HG03558 (cell line): ENCODE results near the gene TPRG1L.
"Not testable (repeated sequence)": the region's sequence is repeated elsewhere in the genome, so short reads cannot be mapped to it uniquely, and the experiment has no call there.

Source experiments
- ATAC-seq: cut with Tn5 transposase; IDR thresholded peaks from one replicate; pipeline ENCODE4 v1.9.1; 2021; ENCODE audit warnings: moderate number of reproducible peaks; ENCODE audit not compliant: unreplicated experiment; ENCODE audit errors: extremely low read depth

The TPRG1L gene

DNA sequence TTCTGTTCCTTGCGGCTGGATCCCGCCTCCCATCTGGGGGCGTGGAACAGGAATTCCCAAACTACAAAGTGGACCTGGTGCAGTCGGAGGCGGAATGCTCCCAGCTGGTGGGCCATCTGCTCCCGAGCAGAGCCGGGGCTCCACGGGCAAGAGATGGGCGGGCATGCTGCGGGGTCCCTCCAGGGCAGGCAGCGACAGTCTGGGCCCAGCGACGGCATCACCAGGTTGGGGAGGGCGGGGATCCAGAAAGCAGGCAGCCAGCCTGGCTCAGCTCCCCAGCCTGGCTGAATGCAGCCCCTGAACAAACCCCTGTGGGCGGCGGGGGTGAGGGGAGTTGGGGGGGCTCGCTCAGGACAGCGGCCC is 17.1 kb upstream of the TPRG1L start:
- ATAC-seq: no peak

DNA sequence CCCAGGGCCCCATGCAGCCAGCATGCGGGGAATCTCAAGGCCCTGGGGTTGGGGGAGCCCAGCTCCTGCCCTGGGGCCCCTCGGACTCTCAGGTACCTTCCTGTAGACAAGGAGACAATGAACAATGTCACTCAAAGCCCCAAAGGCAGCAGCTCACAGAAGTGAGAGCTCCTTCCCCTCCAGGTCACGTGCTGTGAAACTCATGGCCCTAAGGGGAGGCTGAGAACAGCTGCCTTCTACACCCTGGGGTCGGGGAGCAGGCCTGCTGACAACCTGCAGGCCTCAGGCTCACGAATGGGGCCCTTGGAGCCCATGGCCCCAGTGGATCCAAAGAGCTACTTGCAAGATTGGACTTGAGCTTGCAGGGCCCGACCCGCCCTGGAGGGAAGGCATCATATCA is 16.7 kb upstream of the TPRG1L start:
- no peak for ATAC-seq

DNA sequence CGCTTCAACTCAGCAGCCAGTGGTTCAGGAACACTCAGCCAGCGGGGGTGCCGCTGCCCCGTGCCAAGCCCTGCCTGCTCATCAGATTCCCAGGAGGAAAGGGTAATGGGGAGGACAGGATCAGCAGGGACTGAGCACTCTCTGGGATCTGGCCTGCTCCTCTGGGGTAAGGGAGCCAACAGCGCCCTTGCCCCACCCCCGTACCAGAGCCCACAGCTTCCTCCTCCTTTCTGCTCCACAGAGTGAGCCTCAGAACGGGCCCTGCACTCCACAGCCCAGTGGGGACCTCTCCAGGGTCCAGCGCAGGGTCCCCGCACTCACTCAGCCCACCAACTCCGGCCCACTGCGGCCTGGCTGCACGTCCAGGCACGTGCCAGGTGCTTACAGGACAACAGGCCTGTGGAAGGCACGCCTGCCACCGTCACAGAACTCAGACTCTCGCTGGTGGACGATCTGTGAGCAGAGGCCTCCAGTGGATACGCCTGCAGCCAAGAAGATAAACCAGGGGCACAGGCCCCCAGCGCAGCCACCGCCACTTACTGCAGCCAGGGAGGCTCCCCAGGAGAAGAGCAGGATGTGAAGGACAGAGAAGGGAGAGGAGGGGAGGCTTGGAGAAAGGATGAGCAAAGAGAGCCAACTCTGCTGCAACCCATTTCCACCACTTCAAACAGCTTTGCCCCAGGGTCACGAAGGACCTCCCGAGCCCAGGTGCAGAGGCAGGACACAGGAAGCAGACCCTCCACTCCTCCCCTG is 15.6 kb upstream of the TPRG1L start:
- ATAC-seq: no peak

DNA sequence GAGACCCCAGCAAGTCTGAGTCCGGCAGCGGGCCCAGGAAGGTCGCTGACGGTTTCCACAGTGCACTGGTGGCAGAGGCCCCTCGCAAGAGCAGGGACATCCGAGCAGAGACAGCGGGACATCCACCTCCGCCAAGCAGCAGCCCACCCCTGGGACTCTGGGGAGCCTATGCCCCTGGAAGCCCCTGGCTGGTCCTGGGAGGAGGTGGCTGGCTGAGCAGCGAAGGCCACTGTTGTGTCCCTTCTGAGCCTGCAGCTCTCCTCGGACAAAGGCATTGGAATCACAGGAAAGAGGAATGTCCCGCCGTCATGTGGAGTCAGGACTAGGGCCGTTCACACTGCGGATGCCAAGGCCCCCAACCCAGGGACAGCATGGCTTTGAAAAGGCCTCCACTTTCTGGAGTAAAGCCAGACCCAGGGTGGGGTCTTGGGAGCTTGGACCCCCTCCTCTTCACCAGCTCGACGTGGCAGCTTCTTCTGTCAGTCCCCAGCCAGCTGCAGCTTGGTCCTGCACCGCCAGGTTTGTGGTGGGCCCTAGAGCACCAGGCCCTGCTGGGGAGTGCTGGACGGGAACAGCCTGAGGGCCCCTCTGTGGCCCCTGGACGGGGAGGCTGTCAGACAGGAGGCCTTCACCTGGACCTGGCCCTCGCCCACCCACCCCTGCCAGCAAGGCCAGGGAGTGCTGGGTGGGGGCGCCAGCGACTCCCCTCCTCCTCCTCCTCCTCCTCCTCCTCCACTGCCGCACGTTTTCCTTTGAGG is 14.9 kb upstream of the TPRG1L start:
- no peak for ATAC-seq

DNA sequence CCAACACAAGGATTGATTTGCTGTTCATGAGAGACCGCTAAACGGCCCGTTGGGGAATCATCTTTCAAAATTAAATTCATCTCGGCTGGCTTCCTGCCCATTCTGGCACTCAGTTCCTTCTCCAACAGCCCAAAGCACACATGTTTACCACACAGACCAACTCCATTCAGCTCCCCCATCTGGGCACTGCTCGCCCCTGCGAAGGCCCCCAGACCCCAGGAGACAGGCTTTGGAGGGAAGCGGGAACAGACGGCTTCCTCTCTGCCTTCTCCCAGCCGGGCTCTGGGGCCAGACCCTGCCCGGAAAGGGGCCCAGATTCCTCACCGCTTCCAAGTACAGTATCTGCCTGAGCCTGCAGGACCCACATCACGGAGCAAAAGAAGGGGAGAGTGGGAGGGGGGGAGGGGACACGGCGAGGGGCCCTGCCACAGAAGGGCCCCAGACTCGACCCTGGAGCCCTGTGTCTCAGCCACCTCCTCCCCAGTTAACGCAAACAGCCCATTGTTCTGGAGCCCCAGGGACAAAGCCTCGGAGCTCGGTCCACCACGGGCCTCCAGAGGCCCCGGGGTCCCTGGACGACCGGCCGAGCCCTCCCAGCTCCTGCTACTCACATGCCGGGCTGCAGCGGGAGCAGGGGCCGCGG is 14.2 kb upstream of the TPRG1L start:
- ATAC-seq: no peak

DNA sequence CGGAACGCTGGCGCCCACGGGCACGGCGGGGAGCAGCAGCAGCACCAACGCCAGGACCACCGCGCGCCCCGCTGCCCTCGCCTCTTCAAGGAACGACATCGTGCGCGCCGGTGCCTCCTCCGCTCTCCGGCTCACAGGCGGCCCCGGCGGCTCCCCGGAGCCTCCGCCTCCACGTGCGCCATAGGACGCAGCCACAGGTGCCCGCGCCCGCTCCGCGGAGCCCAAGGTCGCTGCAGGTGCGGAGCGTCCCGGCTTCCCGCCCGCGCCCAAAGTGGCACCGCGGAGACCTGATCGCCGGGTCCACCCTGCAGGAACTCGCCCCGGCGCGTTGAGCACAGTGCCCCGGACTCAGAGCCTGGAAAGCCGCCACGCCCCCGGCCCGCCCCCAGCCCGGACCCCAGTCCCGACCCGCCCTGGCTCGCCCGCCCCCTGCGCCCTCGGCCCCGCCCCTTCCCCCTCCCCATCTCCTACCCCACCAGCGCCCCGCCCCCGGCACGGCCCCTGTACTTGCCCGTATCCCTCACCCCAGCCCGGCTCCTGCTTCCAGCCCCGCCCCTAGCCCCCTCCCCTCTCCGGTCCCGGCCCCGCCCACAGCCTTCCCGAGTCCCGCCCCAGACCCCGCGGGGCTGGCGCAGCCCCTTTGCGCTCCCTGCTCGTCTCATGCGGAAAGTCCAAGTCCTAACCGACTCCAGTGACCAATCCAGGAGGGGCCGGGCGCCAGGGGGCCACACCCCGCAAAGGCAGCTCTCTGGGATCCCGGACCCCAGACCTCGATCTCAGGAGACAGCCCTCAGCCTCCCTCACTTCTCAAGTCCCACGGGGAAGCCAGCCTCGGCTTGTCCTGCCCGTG is 13.4 kb upstream of the TPRG1L start, which contains the start of gene MEGF6:
MEGF6 (minus strand) TSS at position 339 of the 850 bp plus-strand sequence; CDS start at position 99, 240 bp downstream.
- ATAC-seq: no peak

DNA sequence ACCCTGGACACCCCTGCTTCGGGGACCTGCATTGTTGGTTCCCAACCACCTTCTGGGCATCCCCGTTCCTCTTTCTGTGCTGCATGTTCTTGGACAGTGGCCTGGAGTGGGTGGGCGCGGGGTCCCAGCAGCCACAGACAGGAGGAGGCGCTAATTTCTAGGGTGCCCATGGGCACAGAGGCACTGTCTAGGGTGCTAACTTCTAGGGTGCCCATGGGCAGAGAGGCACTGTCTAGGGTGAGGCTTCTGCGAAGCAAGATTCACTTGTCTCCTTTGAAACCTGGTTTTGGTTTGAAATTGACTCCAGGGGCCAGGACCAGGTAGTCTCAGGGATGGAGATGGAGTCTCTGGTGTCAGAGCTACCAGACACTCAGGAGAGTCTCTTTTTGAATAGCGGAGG is 12.7 kb upstream of the TPRG1L start:
- no peak for ATAC-seq

DNA sequence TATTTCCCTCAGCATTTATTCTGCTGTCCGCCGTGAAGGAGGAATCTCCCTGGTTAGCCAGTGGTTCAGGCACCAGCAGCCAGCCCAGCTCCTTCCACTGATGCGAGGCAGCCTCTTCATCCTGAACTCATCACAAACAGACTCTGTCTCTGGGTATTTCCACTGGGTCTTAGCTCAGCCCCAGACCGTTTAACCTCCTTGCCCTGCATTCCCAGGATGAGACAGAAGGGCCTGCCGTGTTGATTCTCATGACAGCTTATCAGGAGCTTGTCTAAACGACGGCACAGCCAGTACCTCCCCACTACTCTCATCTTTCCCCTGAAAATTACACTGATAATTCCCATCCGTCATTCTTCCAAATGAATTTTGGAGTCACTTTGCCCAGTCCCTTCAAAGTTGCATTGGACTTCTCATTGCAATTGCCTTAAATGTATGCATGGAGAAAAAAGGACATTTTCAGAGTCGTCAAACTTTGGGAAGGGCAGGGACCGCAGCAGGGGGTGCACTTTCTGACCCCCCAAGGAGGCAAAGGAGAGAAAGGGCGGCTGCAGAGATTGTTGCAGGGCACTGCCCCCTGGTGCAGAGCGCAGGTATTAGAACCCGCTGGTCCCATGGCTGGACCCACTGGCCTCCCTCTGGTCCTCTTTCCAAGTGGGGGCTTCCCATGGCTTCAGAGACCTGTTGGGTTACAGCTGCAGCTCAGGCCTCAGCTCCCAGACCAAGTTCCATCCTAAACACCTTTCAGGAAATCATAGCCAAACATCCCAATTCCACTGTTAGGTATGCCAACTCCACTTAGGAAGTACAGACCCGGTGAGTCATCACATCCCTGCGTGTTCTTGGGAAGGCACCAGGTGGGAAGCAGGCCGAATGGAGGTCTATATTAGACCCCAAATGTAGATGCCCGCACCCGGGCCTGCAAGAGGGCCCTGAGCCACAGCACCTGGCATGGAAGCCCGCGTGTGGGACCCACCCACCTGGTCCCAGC is 9.8 kb upstream of the TPRG1L start:
- no peak for ATAC-seq

DNA sequence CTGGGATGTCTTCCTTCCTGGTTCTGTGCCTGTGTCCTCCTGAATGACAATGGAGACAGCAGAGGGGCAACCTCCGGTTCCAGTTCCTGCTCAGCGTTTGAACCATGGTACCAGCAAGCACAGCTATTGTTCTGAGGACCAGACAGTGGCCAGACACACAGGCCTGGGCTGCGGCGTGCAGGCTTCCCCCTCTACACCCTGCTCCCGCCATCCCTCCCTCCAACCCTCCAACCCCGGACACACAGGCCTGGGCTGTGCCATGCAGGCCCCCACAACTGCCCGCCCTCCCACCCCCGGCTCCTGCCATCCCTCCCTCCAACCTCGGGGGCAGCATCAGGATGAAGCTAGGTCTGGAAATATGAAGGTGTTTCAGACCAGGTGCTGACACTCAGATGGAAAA is 8.0 kb upstream of the TPRG1L start:
- no peak for ATAC-seq

DNA sequence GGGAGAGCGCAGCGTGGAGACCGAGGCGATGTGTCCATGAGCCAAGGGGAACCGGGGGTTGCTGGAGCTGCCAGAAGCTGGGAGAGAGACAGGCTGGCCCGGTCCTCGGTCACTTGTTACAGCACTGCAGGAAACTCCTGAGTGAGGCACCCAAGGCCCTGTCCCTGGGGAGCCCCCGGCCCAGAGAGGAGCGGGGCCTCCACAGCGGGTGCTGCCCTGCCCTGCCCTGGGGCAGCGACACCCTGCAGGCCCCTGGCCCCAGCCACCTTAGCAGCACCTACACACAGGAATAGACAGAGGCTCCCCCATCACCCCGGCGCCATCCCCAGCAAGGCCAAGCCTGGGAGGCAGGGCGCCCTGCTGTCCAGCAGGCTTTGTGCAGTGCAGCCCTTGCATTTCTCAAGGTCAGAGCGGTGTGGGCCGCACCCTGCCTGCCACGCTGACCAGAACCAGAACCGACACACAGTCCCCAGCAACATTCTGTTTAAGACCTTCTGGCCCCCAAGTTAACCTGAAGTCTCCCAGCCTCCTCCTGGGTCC is 6.9 kb upstream of the TPRG1L start:
- no peak for ATAC-seq

DNA sequence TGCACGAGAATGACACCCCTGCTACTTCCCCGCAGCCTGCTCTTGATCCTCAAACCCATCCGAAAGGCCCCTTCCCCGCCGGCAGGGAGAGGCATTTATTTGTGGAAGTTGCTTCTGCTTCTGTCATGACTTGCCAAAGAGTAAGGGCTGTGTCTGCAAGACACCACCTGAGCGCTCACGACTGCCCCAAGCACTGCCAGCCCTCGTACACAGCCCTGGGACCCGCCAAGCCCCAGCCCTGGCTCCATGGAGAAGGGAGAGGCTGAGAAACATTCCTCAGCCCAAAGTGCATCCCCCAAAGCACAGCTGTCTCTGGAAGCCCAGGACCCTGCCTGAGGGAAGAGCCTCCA is 6.3 kb upstream of the TPRG1L start:
- no peak for ATAC-seq

DNA sequence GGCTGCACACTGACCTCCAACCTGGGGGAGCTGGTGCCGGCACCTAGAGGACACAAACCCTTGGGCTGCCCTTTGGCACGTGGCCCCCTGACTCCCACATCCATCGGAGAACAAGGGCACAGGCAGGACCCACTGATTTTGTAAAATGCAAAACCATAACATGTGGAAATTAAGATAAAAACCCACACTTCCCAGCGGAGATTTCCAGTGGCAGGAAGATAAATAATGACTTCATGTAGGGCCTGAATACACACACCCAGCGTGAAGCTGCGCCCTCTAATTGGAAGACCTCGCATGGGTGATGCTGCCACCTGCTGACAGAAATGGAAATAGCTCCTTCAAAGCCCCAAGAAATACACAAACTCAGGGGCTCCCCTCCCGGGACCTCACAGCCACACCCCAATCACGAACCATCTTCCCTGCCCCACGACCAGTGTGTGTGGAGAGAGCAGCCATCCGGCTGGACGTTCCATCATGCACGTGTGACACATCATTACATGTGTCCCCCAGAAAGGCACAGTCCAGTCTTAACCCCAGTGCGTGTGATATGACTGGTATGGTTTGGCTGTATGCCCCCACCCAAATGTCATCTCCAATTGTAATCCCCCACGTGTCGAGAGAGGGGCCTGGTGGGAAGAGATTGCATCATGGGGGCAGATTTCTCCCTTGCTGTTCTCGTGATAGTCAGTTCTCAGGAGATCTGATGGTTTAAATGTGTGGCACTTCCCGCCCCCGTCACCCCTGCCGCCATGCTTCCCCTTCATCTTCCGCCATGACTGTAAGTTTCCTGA is 5.7 kb upstream of the TPRG1L start:
- no peak for ATAC-seq

DNA sequence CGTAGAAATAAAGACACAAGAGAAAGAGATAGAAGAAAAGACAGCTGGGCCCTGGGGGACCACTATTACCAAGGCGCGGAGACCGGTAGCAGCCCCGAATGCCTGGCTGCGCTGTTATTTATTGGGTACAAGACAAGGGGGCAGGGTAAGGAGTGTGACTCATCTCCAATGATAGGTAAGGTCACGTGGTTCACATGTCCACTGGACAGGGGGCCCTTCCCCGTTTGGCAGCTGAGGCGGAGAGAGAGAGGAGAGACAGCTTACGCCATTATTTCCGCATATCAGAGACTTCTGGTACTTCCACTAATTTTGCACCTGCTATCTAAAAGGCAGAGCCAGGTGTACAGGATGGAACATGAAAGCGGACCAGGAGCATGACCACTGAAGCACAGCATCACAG is 4.1 kb upstream of the TPRG1L start:
- no peak for ATAC-seq

DNA sequence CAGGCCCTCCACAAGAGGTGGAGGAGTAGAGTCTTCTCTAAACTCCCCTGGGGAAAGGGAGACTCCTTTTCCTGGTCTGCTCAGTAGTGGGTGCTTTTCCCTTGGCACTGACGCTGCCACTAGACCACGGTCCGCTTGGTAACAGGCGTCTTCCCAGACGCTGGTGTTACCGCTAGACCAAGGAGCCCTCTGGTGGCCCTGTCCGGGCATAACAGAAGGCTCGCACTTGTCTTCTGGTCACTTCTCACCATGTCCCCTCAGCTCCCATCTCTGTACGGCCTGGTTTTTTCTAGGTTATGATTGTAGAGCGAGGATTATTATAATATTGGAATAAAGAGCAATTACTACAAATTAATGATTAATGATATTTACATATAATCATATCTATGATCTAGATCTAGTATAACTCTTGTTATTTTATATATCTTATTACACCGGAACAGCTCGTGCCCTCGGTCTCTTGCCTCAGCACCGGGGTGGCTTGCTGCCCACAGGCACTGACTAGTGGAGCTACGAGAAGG is 3.6 kb upstream of the TPRG1L start:
- ATAC-seq: not testable (repeated sequence)

DNA sequence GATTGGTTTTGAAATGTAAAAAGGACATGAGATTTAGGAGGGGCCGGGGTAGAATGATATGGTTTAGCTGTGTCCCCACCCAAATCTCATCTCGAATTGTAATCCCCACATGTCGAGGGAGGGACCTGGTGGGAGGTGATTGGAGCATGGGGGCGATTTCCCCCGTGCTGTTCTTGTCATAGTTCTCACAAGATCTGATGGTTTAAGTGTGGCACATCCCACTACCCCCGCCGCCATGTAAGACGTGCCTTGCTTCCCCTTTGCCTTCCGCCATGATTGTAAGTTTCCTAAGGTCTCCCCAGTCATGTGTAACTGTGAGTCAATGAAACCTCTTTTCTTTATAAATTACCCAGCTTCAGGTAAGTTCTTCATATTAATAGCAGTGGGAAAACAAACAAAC is 2.7 kb upstream of the TPRG1L start:
- ATAC-seq: not testable (repeated sequence)

DNA sequence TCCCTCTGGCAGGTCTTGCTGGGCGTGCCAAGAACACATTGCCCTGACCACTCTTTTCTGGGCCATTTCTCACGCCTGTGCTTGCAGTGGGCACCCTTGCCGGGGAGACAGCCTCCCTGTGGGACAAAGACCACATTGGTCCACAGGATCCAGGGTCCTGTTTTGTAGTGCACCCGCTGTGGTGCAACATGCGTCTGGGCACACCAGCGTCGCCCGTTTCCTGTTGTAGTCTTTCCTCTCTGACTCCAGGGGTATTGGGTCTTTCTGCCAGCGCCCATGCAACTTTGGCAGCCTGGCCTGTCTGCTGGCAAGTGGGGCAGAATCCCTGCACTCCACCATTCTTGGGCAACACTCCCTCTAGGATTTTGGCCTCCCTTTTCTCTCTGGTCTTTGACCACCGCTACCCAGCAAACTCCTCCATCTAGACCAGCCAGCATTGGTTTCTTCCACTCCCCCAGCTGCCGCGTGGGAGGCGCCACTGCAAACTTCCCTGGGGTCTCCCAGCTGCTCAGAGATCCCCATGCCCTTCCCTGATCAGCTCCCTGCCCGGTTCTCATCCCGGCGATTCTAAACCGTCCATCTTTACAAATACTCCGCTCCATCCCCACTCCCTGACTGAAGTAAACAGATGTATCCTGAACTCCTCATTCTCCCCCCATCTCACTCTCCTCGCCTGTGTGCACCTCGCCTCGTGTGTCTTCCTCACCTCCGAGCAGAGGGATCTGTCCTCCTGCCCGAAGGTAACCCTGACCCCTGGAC is 1.2 kb upstream of the TPRG1L start:
- no peak for ATAC-seq

DNA sequence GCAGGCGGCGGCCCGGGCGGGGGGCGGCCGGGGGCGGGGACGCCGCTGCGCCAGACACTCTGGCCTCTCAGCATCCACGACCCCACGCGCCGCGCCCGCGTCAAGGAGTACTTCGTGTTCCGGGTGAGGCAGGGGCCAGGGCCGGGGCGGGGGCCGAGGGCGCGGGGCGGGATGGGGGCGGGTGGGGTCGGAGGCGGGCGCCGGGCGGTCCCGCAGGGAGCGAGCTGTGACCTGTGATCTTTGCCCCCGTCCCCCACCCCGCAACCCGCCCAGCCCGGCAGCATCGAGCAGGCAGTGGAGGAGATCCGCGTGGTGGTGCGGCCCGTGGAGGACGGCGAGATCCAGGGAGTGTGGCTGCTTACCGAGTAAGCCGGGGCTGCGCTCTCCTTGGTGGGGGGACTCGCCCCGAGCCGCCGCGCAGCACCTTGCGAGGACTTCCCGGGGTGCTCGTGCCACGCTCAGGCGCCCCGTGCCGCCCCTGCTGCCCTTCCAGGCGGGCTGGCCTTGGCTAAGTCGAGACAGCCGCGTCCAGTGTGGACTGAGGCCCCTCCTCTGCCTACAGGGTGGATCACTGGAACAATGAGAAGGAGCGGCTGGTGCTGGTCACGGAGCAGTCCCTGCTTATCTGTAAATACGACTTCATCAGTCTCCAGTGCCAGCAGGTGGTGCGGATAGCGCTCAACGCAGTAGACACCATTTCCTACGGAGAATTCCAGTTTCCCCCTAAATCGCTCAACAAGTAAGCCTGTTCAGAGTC is 514 bp downstream of the TPRG1L start:
- no peak for ATAC-seq
